ENCODE measurements around the gene TIFAB.

- TF ChIP-seq CTCF (IDR thresholded peaks at IDR 0.05) (no peak), POLR2A (IDR thresholded peaks at IDR 0.05) (no peak), POLR2AphosphoS5 (IDR thresholded peaks at IDR 0.05) (no peak)
Measured at GRCh38 chr5:135441919-135442318, 10.2 kb downstream of the TIFAB start.
